ENCODE data around the gene ACIN1.

The ACIN1 gene

GRCh38 chr14:23066368-23066767 lies 28.6 kb downstream of the ACIN1 start:
- no peaks in the 10 kb centered on the region for H4K20me1 ChIP-seq (ENCODE audit: insufficient read depth, low read length)

GRCh38 chr14:23063601-23064000 lies 31.3 kb downstream of the ACIN1 start:
- H3K36me3 ChIP-seq (ENCODE audit: insufficient read depth, low read length) = peaks cover 94% of the 10 kb centered on the region
- no peaks in the 10 kb centered on the region for H3K9me3 ChIP-seq (ENCODE audit: low read length)
- H3K4me3 ChIP-seq (ENCODE audit: low read depth, low read length, poor library complexity, severe bottlenecking) = no peak overlapping the region
- TF ChIP-seq CTCF (IDR thresholded peaks at IDR 0.05; ENCODE audit: low read length) (no peak), EZH2 (IDR thresholded peaks at IDR 0.05; ENCODE audit: borderline replicate concordance, low read length) (no peak)
- no peaks in the 10 kb centered on the region for H3F3A ChIP-seq (ENCODE audit: insufficient read depth, low read length)
- H3K4me2 ChIP-seq (ENCODE audit: low read length) = no peak overlapping the region
- no peak overlapping the region for H3K9ac ChIP-seq (ENCODE audit: low read length)
- no peaks in the 10 kb centered on the region for H4K20me1 ChIP-seq (ENCODE audit: insufficient read depth, low read length)
- H3K79me2 ChIP-seq (ENCODE audit: insufficient read depth, low read length) = no peaks in the 10 kb centered on the region
- no peak overlapping the region for H2AFZ ChIP-seq (ENCODE audit: low read length)
- H3K9me2 ChIP-seq (ENCODE audit: low read depth, low read length) = no peaks in the 10 kb centered on the region
- no peak overlapping the region for H3K27ac ChIP-seq (ENCODE audit: low read depth, low read length, poor library complexity, severe bottlenecking)
- peaks cover 3% of the 10 kb centered on the region for H3K4me1 ChIP-seq (ENCODE audit: insufficient read depth, low read length, severe bottlenecking)
- no peaks in the 10 kb centered on the region for H3K27me3 ChIP-seq (ENCODE audit: insufficient read depth, low read length)

More at GRCh38 chr14:23066368-23066767, 28.6 kb downstream of the ACIN1 start:
- TF ChIP-seq EZH2 (IDR thresholded peaks at IDR 0.05; ENCODE audit: borderline replicate concordance, low read length) = no peak
- no peak for TF ChIP-seq CTCF (IDR thresholded peaks at IDR 0.05; ENCODE audit: low read length)
- Histone ChIP-seq H2AFZ (ENCODE audit: low read length) (no peak overlapping the region), H3K4me3 (ENCODE audit: low read depth, low read length, poor library complexity, severe bottlenecking) (no peak overlapping the region), H3K27ac (ENCODE audit: low read depth, low read length, poor library complexity, severe bottlenecking) (no peak overlapping the region), H3K4me2 (ENCODE audit: low read length) (no peak overlapping the region), H3K27me3 (ENCODE audit: insufficient read depth, low read length) (no peaks in the 10 kb centered on the region), H3K9me2 (ENCODE audit: low read depth, low read length) (no peaks in the 10 kb centered on the region), H3F3A (ENCODE audit: insufficient read depth, low read length) (no peaks in the 10 kb centered on the region), H3K9me3 (ENCODE audit: low read length) (no peaks in the 10 kb centered on the region), H3K4me1 (ENCODE audit: insufficient read depth, low read length, severe bottlenecking) (peaks cover 25% of the 10 kb centered on the region), H3K9ac (ENCODE audit: low read length) (no peak overlapping the region), H3K79me2 (ENCODE audit: insufficient read depth, low read length) (peaks cover 11% of the 10 kb centered on the region), H3K36me3 (ENCODE audit: insufficient read depth, low read length) (peaks cover 76% of the 10 kb centered on the region)

- H3K79me2 ChIP-seq (ENCODE audit: insufficient read depth, low read length) = no peaks in the 10 kb centered on the region
- no peaks in the 10 kb centered on the region for H3K27me3 ChIP-seq (ENCODE audit: insufficient read depth, low read length)
- no peak overlapping the region for H3K9ac ChIP-seq (ENCODE audit: low read length)
- no peak overlapping the region for H3K4me2 ChIP-seq (ENCODE audit: low read length)
- TF ChIP-seq EZH2 (IDR thresholded peaks at IDR 0.05; ENCODE audit: borderline replicate concordance, low read length) (no peak), CTCF (IDR thresholded peaks at IDR 0.05; ENCODE audit: low read length) (no peak)
- H3K9me3 ChIP-seq (ENCODE audit: low read length) = no peaks in the 10 kb centered on the region
- H3K4me1 ChIP-seq (ENCODE audit: insufficient read depth, low read length, severe bottlenecking) = peaks cover 10% of the 10 kb centered on the region
- peaks cover 83% of the 10 kb centered on the region for H3K36me3 ChIP-seq (ENCODE audit: insufficient read depth, low read length)
- no peak overlapping the region for H3K4me3 ChIP-seq (ENCODE audit: low read depth, low read length, poor library complexity, severe bottlenecking)
- H3F3A ChIP-seq (ENCODE audit: insufficient read depth, low read length) = no peaks in the 10 kb centered on the region
- H4K20me1 ChIP-seq (ENCODE audit: insufficient read depth, low read length) = no peaks in the 10 kb centered on the region
- H3K27ac ChIP-seq (ENCODE audit: low read depth, low read length, poor library complexity, severe bottlenecking) = no peak overlapping the region
- H3K9me2 ChIP-seq (ENCODE audit: low read depth, low read length) = no peaks in the 10 kb centered on the region
- H2AFZ ChIP-seq (ENCODE audit: low read length) = no peak overlapping the region
Observed at GRCh38 chr14:23062002-23062401, 32.9 kb downstream of the ACIN1 start.

Data from OCI-LY1 (cell line).